Suprapubic skin (tissue), 3 donors: ENCODE data around the gene TAAR6.

ENCODE experiments used
- POLR2A ChIP-seq, 2 donors: fragments of 450-650 bp; IDR thresholded peaks; one replicate each; pipeline ENCODE4 v1.6.1; 2017; ENCODE audit warnings: antibody characterized with exemption in 2 of 2, mild to moderate bottlenecking in 2 of 2, moderate library complexity in 2 of 2
- TF ChIP-seq, protein P1 (sequence below), 2 donors: fragments of 200-600 bp in 1 of 2; fragments of 450-650 bp in 1 of 2; sonication (generic) in 1 of 2; IDR thresholded peaks; one replicate each; pipeline ENCODE4 v1.5.1; 2016 to 2019; ENCODE audit warnings: antibody characterized with exemption in 2 of 2, mild to moderate bottlenecking in 1 of 2, moderate library complexity in 1 of 2

DNA sequence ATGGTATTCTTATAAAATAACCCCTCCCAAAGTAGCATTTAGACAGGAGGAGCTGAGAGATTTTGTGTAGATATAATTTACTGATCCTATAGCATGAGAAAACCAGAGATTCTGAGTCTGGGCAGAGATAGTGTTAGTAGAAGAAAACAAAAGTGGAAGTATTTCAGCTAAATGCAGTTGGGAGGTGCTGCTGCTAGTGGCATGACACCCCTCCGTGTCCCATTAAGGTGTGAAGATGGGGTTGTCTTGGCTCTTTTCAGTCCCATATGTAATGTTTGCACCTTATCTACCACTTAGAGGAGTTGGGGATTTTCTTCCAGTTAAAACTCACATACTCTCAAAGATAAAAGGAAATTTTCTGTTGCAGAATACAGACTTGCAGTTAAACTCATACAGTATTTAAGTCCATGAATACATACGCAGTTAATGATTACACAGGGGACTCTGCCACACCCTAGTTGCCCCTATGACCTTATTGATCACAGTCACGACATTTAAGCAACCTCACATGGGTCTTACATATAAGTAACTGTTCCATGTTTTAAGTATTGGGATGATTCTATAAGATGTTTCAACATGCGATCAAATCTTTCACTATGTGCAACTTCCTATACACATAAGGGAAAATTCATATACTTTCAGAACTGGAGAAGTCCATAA is 42.5 kb downstream of the TAAR6 start:
- TF ChIP-seq POLR2A (IDR thresholded peaks at IDR 0.05): no peak
- TF ChIP-seq, protein P1, sequence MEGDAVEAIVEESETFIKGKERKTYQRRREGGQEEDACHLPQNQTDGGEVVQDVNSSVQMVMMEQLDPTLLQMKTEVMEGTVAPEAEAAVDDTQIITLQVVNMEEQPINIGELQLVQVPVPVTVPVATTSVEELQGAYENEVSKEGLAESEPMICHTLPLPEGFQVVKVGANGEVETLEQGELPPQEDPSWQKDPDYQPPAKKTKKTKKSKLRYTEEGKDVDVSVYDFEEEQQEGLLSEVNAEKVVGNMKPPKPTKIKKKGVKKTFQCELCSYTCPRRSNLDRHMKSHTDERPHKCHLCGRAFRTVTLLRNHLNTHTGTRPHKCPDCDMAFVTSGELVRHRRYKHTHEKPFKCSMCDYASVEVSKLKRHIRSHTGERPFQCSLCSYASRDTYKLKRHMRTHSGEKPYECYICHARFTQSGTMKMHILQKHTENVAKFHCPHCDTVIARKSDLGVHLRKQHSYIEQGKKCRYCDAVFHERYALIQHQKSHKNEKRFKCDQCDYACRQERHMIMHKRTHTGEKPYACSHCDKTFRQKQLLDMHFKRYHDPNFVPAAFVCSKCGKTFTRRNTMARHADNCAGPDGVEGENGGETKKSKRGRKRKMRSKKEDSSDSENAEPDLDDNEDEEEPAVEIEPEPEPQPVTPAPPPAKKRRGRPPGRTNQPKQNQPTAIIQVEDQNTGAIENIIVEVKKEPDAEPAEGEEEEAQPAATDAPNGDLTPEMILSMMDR (IDR thresholded peaks at IDR 0.05): no peak
